ENCODE data around the gene DLGAP1.

DNA sequence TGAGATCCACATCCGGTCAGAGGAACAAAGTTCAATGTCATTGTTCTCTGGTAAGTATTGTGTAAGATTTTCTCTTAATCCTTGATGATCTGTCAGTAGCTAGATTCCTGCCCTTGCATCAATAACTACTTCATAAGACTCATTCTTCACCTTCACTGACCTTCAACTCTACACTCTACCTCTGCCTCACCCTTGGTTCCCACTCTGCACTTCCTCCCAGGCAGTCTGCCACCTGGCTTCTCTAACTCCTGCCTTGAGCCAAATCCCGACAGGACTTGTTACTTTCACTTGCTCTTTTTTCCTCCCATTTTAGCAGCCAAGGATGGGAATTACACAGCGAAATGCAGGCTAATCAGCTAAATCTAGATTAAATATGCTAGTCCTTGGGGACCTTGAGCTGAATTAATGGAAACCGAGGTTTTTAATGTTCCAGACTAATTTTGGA lies 190.7 kb downstream of the DLGAP1 start:
- TF ChIP-seq, protein P1, sequence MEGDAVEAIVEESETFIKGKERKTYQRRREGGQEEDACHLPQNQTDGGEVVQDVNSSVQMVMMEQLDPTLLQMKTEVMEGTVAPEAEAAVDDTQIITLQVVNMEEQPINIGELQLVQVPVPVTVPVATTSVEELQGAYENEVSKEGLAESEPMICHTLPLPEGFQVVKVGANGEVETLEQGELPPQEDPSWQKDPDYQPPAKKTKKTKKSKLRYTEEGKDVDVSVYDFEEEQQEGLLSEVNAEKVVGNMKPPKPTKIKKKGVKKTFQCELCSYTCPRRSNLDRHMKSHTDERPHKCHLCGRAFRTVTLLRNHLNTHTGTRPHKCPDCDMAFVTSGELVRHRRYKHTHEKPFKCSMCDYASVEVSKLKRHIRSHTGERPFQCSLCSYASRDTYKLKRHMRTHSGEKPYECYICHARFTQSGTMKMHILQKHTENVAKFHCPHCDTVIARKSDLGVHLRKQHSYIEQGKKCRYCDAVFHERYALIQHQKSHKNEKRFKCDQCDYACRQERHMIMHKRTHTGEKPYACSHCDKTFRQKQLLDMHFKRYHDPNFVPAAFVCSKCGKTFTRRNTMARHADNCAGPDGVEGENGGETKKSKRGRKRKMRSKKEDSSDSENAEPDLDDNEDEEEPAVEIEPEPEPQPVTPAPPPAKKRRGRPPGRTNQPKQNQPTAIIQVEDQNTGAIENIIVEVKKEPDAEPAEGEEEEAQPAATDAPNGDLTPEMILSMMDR (IDR thresholded peaks at IDR 0.05), result no peak
- TF ChIP-seq POLR2A (IDR thresholded peaks at IDR 0.05), result no peak

All from gastroesophageal sphincter (tissue), 3 donors.